Posterior cingulate gyrus (tissue), 11 donors: ENCODE data around the gene DUSP3.

Source experiments
- DNase-seq, 10 donors: peaks; one replicate each; pipeline versions ENCODE4 v3.0.0 to v3.0.0-alpha.2; 2020 to 2021; ENCODE audit warnings: mixed read lengths in 3 of 10
- intact Hi-C: fragments of 100-400 bp; cut with DNase I; formaldehyde crosslinking; loops from one replicate; pipeline ENCODE4 v1.15.1; 2023

DUSP3 gene

DNA sequence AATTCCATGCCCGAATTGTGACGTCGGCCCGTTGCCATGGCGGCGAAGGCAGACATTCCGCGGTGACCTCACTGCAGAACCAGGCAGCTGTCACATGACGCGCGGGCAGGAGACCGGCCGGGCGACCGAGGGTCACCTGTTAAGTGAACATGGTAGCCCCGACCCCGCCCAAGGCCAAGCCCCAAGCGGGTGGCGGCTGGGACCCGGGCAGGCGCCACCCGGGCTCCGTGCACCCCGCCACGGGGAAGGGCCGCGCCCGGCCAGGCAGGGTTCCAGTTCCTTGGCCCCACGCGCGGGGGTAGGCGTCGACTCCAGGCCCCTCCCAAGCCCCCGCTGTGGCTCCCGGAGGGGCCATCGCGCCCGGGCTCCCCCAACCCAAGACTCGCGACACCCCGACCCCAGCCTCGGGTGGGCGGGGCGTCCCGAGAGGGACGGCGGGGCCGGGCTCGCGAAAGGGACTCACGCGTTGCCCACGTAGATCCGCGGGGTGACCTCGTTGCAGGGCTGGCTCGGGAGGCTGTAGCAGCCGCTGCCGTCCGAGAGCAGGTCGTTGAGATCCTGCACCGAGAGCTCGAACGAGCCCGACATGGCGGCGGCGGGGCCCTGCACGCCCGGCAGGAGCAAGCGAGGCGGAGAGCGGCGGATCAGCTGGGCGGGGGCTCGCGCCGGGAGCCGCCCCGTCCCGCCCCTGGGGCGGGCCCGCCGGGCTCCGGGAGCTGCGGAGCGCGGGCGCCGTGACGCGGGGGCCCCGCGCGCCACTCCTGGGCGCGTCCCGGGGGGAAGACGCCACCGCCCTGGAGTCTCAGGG lies at the start of gene DUSP3:
DUSP3 (minus strand) TSS at position 641 of the 808 bp plus-strand sequence; CDS start at position 588, 53 bp downstream.
- intact Hi-C loops, result loop anchor here (1.0 kb wide), 1 partner anchor 68 kb away; no protein-coding TSS in a partner anchor
- peak; percentile 86 to 99 (median 92) for DNase-seq

DNA sequence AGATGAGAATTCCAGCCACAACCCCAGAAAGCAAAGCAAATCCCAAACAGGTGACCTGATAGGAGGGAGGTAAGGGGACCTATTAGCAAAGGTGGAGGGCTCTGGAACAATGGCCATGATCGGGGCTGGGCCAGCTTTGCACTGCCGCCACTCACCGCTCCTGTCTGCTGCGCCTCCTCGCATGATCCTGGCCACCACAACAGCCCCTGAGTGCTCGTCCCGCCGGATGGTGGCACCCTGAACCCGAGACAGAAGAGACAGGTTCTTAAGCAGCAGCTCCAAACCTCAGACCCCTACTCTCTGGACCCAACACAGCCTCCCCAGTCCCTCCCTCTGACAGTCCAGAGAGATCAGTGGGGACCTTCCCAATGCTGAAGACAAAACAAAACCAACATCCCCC lies 48.8 kb upstream of the DUSP3 start:
- intact Hi-C loops, result no loop called here
- peak in 2 of 10 donors; percentile 16 to 59 for DNase-seq

DNA sequence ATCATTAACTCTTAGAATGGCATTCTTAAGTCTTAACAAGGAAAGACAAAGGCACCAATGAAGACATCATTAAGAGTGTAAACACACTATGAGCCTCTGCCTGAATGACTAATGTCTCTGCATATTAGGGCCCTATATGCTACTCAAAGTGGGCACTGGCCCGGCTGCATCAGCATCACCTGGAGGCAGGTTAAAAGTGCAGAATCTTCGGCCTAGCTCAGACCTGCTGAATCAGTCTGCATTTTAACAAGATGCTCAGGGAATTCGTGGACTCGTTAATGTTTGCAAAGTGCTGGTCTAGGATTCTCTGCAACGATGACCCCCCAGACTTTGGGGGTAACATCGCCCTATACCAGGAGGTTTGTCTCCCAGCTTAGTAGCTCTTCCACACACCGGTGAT lies 47.4 kb upstream of the DUSP3 start:
- intact Hi-C loops, result no loop called here
- peak in 2 of 10 donors; percentile 3 to 35 for DNase-seq

DNA sequence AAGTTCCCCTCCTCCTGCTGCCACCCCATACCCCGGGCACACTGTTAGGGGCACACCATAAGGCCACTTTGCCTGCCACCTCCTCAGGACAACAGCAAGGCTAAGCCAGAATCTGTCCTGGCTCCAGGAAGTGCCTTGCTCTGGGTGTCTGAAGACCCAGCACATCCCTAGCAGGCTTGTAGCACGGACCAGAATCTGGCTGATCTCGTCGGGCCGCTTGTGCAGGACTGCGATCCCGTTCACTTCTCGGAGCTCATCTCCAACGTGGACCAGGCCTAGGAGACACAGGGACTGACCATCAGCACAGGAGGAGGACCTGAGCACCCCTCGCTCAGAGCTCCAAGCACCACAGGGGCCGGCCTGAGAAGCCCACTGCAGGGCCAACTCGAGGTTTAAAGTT lies 46.8 kb upstream of the DUSP3 start:
- intact Hi-C loops, result no loop called here
- DNase-seq, result peak in 2 of 10 donors; percentile 24 to 49

DNA sequence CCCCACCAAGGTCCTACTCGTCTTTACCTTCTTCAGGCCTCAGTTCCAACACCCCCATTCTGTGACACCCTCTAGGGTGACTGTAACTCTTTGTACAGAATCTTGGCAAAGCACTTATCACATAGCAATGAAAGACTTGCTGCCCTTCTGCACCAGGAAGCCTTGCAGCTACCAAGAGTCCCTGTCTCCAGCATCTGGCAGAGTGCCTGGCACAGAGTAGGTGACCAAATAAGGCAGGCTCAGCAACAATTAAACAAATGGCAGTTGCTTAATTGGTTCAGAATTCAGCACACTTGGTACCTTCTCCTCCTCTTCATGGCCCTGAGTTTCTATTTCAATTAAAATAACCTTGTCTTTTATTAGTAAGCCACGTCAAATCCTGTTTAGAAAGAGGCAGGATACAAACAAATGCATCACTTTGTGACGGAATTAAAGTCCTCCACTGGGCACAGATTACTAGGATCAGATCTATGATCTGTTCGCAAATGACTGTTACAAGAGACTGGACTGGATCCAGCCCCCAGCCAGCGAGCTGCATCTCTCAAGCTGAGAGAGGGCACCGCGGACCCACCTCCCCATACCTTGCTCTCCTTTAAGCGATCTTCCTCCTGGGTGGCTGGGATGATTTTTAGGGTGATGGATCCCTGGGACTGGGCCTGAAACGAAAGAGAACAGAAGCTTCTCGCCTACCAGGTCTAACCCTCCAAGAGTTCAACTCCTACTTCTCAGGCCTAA lies 44.7 kb upstream of the DUSP3 start:
- DNase-seq, result peak in 1 of 10 donors; percentile 39

DNA sequence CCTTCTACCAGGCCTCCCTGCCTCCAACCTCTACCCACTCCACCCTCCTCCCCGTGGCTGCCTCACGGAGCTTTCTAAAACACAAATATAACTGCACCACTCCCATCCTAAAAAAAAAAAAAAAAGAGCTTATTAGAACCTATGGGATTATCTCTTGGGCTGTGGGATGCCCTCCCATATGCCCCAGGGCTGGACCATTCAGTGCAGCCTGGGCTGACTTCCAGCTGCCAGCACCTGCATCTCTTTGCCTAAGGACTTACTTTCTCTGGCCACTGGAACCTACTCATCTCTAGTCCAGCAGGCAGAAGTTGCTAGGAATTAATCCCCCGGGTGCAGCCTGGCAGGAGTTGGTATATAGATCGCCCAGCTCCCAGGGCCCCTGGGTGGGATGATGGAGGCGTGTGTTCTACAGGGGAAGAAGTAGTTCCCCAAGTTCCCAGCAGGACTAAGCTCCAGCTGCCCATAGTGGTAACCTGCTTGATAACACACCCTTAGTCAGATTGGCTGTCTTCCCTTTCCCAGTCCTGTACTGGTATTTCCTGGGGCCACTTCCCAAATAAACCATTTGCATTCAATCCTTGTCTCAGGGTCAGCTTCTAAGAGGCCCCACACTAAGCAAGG lies 43.9 kb upstream of the DUSP3 start:
- intact Hi-C loops, result no loop called here

More for the DNA sequence above, 44.7 kb upstream of the DUSP3 start:
- intact Hi-C loops, result no loop called here

DNA sequence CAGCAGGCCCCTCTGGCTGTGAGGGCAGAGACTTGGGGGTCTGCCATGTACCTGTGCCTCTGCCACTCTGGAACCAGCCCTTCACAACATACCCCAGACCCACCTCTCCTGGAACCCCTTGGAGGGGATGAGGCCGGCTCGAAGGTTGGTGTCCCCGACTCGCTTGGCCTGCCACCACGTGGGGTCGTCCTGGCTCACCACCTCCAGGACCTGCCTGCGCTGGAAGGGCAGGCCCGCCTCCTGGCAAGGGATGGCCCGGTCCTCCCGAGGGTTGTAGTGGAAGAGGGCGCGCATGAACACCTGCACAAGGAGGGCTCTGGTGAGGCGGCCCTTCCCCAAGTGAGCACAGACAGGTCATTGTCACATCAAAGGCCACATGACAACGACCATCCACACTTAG lies 42.0 kb upstream of the DUSP3 start:
- DNase-seq, result peak in 1 of 10 donors; percentile 79
- intact Hi-C loops, result no loop called here

More for the DNA sequence above, 43.9 kb upstream of the DUSP3 start:
- no peak for DNase-seq

DNA sequence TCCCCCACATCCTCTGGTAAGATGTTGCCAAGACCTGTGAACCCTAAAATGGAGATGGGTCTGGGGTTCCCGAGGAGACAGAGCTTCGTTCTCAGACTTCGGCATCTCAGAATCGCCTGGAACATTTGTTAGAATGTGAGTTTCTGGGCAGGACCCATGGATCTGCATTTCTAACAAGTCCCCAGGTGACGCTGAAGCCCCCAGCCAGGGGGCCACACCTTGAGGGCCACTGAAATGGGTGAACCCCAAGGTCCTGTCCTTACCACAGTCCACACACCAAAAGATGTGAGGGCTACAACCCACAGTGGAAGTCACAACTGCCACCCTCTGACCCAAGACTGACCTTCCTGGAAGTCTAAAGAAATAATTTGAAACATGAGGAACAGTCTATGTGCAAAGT lies 40.2 kb upstream of the DUSP3 start:
- no peak for DNase-seq
- intact Hi-C loops, result no loop called here

DNA sequence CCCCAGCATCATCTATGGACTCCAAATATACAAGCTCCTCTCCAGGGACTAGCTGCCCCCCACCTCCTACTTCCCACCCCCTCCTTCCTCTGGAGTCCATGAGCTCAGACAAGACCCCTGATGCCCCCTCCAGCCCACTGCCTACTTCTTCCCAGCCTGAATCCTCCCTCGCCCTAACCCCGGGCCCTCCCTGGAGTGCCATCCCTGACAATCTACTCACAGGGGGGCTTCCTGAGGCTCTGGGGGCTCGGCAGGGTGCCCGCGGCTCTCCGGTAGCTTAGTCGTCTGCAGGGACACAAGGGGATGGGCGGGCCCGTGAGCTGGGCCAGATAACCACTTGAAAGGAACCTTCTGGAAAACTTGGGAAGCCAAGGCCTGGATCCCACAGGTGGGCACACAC lies 39.0 kb upstream of the DUSP3 start:
- DNase-seq, result no peak
- intact Hi-C loops, result no loop called here

DNA sequence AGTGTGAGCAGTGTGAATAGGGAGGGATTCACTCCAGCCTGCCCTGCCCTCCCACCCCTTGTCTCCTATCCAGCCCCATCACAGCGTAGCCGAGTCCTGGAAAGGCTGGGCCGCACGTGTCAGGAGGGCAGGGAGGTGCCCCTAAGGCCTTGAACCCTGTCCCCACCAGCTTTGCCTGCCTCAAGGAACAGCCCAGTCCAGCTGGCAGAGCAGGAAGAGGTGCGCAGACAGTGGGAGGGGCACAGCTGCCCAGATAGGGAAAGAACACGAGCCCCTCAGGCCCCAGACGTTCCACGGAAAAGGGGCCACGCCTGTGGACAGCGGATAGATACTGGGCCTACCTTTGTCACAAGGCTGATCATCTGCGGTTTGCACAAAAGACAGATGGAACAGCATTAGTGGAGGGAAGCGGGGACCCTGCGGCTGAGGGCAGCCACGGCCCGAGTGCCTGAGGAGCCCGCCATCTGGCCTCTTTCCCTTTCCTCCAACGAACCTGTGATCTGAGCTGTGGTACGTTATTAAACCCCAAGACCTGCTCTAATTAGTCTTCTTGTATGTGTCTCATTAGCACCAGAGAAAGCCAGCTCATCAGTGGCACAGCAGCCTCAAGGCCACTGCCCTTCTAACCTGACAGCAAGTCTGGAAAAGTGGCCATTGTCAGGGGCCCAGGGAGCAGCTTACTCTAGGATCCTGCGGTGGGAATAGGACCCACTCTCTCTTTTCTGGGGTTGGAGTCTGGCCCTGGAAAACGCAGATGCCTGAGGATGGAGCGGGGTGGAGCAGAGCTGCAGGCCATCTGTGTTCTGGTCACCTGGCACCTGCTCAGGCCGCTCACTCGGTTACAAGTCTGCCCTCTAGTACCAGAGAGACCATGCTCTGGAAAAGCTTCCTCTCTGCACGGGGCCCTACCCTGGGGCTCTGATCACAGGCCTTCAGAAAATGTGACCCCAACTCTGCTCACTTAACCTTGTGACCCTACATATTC lies 37.9 kb upstream of the DUSP3 start:
- DNase-seq, result no peak
- intact Hi-C loops, result no loop called here

DNA sequence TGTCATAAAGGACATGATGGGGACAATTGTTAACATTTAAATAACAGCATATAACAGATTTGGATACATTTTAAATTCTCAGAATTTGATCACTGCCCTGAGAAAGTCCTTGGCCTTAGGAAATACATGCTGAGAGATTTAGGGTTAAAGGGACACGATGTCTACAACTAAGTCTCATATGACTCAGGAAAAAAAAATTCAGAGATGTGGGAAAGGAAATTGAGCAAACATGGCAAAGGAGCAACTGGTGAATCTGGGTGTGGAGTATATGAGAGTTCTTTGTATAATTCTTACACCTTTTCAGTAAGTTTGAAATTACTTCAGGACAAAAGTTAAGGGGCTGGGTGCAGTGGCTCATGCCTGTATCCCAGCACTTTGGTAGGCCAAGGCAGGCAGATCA lies 35.9 kb upstream of the DUSP3 start:
- no peak for DNase-seq
- intact Hi-C loops, result no loop called here

DNA sequence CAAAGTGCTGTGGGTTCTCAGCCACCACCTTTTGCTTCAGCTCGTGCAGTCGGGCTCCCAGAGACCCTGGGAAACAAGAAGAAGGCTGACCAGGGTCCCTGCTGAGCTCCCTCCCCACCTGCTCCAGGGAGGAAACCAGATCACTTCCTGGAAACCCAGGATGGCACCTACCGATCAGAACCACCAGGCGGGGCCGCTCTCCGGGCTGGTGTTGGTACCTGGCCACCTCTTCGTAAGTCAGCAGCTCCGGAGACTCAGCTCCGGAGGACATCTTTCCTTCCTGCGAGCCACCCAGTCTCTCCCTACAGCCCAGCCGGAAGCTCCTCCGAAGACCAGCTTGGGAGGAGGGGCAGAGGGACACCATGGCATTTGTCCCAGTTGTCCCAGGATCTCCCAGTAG lies 35.2 kb upstream of the DUSP3 start:
- intact Hi-C loops, result no loop called here

DNA sequence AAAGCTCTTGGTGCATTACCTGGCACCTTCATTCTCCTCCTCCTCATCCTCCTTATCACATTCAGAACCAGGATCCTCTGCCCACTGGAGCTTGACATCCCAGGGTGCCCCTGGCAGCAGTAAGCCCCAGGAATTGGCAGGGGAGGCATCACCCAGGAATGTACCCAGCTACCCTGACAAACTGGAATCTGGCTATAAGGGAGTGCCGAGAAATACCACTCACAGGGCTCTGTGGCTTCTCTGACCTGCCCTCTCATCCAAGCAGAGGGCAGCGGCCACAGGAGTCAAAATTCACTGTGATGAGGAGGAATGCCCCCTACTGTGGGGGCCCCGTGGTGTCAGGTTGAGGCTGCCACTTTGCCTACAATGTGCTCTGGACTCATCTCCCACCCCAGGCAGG lies 34.6 kb upstream of the DUSP3 start:
- intact Hi-C loops, result no loop called here
- DNase-seq, result no peak

More for the DNA sequence above, 35.2 kb upstream of the DUSP3 start:
- DNase-seq, result peak in 1 of 10 donors; percentile 77

DNA sequence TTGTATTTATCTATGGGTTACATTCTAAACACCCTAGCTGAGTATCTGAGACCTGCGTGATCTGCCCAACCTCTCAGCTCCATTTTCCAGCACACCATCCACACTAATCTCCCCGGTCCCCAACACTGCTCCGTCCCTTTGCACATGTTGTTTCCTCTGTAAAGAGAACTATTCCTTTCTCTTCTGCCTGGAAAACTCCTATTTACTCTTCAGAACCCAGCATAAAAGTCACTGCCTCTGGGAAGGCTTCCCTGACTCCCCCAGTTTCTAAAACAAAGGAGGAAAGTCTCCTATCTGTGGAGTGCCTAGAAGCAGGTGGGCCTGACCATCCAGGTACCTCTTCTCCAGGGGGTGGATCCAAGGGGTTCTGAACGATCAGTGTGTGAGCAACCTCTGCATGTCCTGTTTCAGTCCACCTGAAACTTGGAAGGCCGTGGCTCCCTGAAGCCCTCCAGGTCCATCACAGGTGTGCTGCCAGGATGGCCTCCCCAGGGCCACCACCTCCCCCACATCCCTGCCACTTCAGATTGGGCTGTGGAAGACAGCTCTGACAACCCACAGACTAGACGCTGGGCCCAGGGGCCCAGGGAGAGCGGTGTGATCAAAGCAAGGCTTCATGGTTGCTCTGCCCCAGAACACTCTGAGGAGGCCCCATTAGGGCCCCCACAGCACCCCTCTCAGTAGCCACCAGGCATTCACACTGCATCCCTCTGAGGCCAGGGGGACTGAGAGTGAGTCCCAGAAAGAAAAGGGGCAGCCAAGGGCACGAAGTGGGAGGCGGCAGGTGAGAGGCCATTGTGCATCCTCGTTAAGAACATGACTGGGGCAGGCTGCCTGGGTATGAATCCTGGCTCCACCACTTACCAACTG lies 33.9 kb upstream of the DUSP3 start:
- no peak for DNase-seq

DNA sequence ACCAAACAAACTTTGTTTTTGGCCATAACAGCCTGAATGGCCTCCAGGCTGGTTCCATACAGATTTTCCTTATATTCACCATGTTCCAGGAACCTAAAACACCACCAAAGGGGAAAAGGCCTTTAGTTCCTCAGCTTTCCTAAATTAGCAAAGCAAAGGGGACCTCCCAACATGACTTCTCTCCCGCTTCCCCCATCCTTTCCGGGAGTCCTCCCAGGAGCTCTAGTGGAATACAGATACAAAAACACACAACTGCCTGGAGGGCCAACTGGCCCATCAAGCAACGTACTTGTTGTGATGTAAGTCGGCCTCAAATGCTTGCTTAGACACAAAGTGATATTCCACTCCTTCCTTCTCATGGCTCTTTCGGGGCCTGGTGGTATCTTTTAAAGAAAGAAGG lies 32.0 kb upstream of the DUSP3 start:
- no peak for DNase-seq
- intact Hi-C loops, result no loop called here

More for the DNA sequence above, 33.9 kb upstream of the DUSP3 start:
- intact Hi-C loops, result no loop called here

DNA sequence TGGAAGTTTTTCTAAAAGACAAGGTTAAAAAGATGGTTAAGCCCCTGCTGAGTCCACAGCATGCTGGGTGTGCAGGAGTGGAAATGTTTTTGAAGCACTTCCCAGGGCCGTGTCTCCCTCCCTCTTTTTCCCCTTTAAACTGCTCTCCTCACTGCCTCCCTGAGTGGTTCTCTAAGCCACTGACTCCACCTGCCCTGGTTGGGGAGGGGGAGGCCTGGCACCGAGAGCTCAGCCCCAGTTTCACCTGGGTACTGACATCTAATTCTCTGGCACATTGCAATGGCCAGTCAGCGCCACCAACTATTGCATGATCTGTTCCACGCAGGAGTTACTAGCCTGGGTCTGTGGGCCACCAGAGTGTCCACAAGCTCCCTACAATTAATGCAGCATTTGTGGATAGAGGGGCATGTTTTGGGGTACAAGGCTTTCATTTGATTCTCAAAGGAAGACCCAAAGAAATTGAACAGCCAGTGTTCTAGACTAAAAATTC lies 31.5 kb upstream of the DUSP3 start:
- no peak for DNase-seq
- intact Hi-C loops, result no loop called here

DNA sequence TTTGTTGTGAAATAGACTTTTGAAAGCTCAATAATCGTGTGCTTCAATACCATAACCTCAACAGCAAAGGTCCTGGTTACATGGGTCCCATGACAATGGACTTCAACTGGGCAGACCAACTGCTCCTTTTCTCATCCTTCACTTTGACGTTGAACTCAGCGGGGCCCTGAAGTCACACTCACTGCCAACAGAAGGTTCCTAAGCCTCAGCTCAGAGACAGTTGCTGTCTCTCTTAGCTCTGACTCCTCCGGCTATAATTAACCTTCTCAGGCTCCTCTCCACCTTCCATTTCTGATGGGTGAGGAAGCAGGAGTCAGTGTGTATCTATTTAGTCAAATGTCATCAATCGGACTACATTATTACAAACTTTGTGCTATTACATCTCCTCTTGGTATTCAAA lies 30.3 kb upstream of the DUSP3 start:
- no peak for DNase-seq

DNA sequence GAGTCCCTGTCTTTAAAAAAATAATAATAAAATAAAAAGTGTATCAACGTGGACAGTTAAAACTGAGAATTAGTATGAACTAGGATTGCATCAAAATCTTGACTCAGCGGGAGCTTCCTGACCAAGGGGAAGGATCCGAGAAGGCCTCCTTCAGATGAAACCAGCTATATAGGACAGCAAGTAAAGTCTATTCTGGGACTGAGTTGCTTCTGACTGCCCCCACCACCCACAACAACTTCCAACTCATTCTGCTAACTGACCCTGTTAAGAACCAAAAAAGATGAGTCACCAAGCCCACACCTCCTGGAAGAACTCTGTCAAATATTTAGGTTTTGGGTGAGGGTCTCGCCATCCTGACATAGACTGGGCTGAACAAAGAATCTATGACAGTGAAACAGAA lies 29.3 kb upstream of the DUSP3 start:
- DNase-seq, result no peak
- intact Hi-C loops, result no loop called here

More for the DNA sequence above, 30.3 kb upstream of the DUSP3 start:
- intact Hi-C loops, result no loop called here

DNA sequence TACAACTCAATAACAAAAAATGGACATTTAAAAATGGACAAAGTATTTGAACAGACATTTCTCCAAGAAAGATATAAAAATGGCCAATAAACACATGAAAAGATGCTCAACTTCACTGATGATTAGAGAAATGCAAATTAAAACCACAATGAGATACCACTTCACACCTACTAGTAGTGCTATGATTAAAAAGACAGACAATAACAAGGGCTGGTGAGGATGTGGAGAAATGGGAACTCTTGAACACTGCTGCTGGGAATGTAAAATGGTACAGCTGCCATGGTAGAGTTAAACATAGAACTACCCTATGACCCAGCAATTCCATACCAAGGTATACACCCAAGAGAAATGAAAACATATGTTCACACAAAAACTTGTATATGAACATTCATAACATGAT lies 26.3 kb upstream of the DUSP3 start:
- intact Hi-C loops, result no loop called here
- DNase-seq, result no peak
